ENCODE measurements around the gene RNF26. TPM values are rescaled to one million over a fixed set of nuclear protein-coding genes. Genes with fewer than 3 reads are reported as not detected.

RNF26 gene
- total RNA-seq, 5 donors from 2014 or later (not counting 1 experiment from before 2014, with no cell fraction given) = 18.4 to 21.4 (median 20.3) TPM

- Histone ChIP-seq H3K4me3 (ENCODE audit: control insufficient read depth in 1 of 2, extremely low read depth in 1 of 2, low read length in 1 of 2) (no peak overlapping the region), H3K27ac (ENCODE audit: low read length) (no peak overlapping the region), H3K36me3 (ENCODE audit: control insufficient read depth in 2 of 2, extremely low read depth in 1 of 2, insufficient read depth in 1 of 2, low read length in 1 of 2) (peaks cover 2 to 6% of the 10 kb centered on the region in 2 donors), H3K4me1 (ENCODE audit: control insufficient read depth in 1 of 2, extremely low read depth in 1 of 2, insufficient read depth in 2 of 2, low read length in 2 of 2) (peaks cover 5 to 20% of the 10 kb centered on the region in 2 experiments), H3K9me3 (no peaks in the 10 kb centered on the region), H3K27me3 (replicated peaks in 1 of 2; ENCODE audit: control insufficient read depth in 2 of 2, extremely low read depth in 1 of 2, insufficient read depth in 2 of 2, low read length in 1 of 2) (peaks cover 0 to 2% of the 10 kb centered on the region in 2 experiments)
- 92% methylated on average over 2 of the region's 4 CpGs for WGBS (ENCODE audit: insufficient coverage)
- POLR2A ChIA-PET = interaction anchor here in 1 of 2 donors (0.7 kb wide), 1 partner anchor 18 kb away, joined by 3 read pairs; no protein-coding TSS in a partner anchor
- Mint-ChIP-seq H3K4me1 (peaks cover 19 to 34% (median 27%) of the 10 kb centered on the region in 3 donors), H3K27me3 (peaks cover 10 to 16% of the 10 kb centered on the region in 2 donors), H3K27ac (peak overlapping the region in 1 of 2 donors; percentile 49), H3K36me3 (peaks cover 3% of the 10 kb centered on the region), H3K9me3 (no peaks in the 10 kb centered on the region), H3K4me3 (peak overlapping the region in 2 of 3 donors; percentile 93 to 99)
- CTCF ChIA-PET = no interaction called here
- no peak for DNase-seq
- no peak for ATAC-seq (replicated peaks in 1 of 4)
Measured at GRCh38 chr11:119332111-119332765, 2.1 kb upstream of the RNF26 start.

- Mint-ChIP-seq H3K27ac (peak overlapping the region; percentile 92 to 93), H3K9me3 (no peaks in the 10 kb centered on the region), H3K27me3 (peaks cover 11 to 17% of the 10 kb centered on the region in 2 donors), H3K4me1 (peaks cover 31 to 51% (median 37%) of the 10 kb centered on the region in 3 donors), H3K36me3 (peaks cover 3% of the 10 kb centered on the region), H3K4me3 (peak overlapping the region; percentile 93 to 99 (median 98))
- CTCF ChIA-PET = interaction anchor here in 1 of 2 donors (0.6 kb wide), 1 partner anchor 233 kb away, joined by 3 read pairs; the partner anchor contains the start of gene DPAGT1
- peak overlapping the region; percentile 60 for H3K27ac ChIP-seq (ENCODE audit: low read length)
- peaks cover 4 to 23% of the 10 kb centered on the region in 2 experiments for H3K27me3 ChIP-seq (replicated peaks in 1 of 2; ENCODE audit: control insufficient read depth in 2 of 2, extremely low read depth in 1 of 2, insufficient read depth in 2 of 2, low read length in 1 of 2)
- H3K4me1 ChIP-seq (ENCODE audit: control insufficient read depth in 1 of 2, extremely low read depth in 1 of 2, insufficient read depth in 2 of 2, low read length in 2 of 2) = peaks cover 13 to 46% of the 10 kb centered on the region in 2 experiments
- H3K9me3 ChIP-seq = no peaks in the 10 kb centered on the region
- 88% methylated on average over 15 of the region's 15 CpGs for WGBS (ENCODE audit: insufficient coverage)
- peak overlapping the region; percentile 77 to 95 for H3K4me3 ChIP-seq (ENCODE audit: control insufficient read depth in 1 of 2, extremely low read depth in 1 of 2, low read length in 1 of 2)
- peaks cover 2 to 6% of the 10 kb centered on the region in 2 donors for H3K36me3 ChIP-seq (ENCODE audit: control insufficient read depth in 2 of 2, extremely low read depth in 1 of 2, insufficient read depth in 1 of 2, low read length in 1 of 2)
- POLR2A ChIA-PET = no interaction called here
- ATAC-seq (replicated peaks in 1 of 4) (no peak), DNase-seq (no peak)
Measured at GRCh38 chr11:119335091-119335654, 846 bp downstream of the RNF26 start.

- H3K4me3 Mint-ChIP-seq = peak overlapping the region; percentile 93 to 99 (median 98)
- Histone ChIP-seq H3K4me3 (ENCODE audit: control insufficient read depth in 1 of 2, extremely low read depth in 1 of 2, low read length in 1 of 2) (no peak overlapping the region), H3K4me1 (ENCODE audit: control insufficient read depth in 1 of 2, extremely low read depth in 1 of 2, insufficient read depth in 2 of 2, low read length in 2 of 2) (peaks cover 14 to 53% of the 10 kb centered on the region in 2 experiments), H3K27ac (ENCODE audit: low read length) (no peak overlapping the region), H3K27me3 (replicated peaks in 1 of 2; ENCODE audit: control insufficient read depth in 2 of 2, extremely low read depth in 1 of 2, insufficient read depth in 2 of 2, low read length in 1 of 2) (peaks cover 4 to 30% of the 10 kb centered on the region in 2 experiments), H3K36me3 (ENCODE audit: control insufficient read depth in 2 of 2, extremely low read depth in 1 of 2, insufficient read depth in 1 of 2, low read length in 1 of 2) (peaks cover 2 to 6% of the 10 kb centered on the region in 2 donors), H3K9me3 (no peaks in the 10 kb centered on the region)
- no peak overlapping the region for H3K27ac Mint-ChIP-seq
- ChIA-PET CTCF (interaction anchor here in 1 of 2 donors (0.6 kb wide), 1 partner anchor 234 kb away, joined by 3 read pairs; the partner anchor contains the start of gene DPAGT1), POLR2A (no interaction called here)
- DNase-seq (no peak), ATAC-seq (replicated peaks in 1 of 4) (no peak)
- peaks cover 3% of the 10 kb centered on the region for H3K36me3 Mint-ChIP-seq
- 97% methylated on average over 25 of the region's 30 CpGs for WGBS (ENCODE audit: insufficient coverage)
- peaks cover 7 to 16% of the 10 kb centered on the region in 2 donors for H3K27me3 Mint-ChIP-seq
- H3K9me3 Mint-ChIP-seq = no peaks in the 10 kb centered on the region
- peaks cover 34 to 53% (median 38%) of the 10 kb centered on the region in 3 donors for H3K4me1 Mint-ChIP-seq
Measured at GRCh38 chr11:119335655-119336543, 1.6 kb downstream of the RNF26 start.

GRCh38 chr11:119336744-119337469 lies 2.6 kb downstream of the RNF26 start:
- Histone ChIP-seq H3K27ac (ENCODE audit: low read length) (no peak overlapping the region), H3K9me3 (no peaks in the 10 kb centered on the region), H3K4me1 (ENCODE audit: control insufficient read depth in 1 of 2, extremely low read depth in 1 of 2, insufficient read depth in 2 of 2, low read length in 2 of 2) (peaks cover 14 to 58% of the 10 kb centered on the region in 2 experiments), H3K36me3 (ENCODE audit: control insufficient read depth in 2 of 2, extremely low read depth in 1 of 2, insufficient read depth in 1 of 2, low read length in 1 of 2) (peaks cover 2 to 6% of the 10 kb centered on the region in 2 donors), H3K4me3 (ENCODE audit: control insufficient read depth in 1 of 2, extremely low read depth in 1 of 2, low read length in 1 of 2) (no peak overlapping the region), H3K27me3 (replicated peaks in 1 of 2; ENCODE audit: control insufficient read depth in 2 of 2, extremely low read depth in 1 of 2, insufficient read depth in 2 of 2, low read length in 1 of 2) (peaks cover 6 to 38% of the 10 kb centered on the region in 2 experiments)
- 95% methylated on average over 6 of the region's 9 CpGs for WGBS (ENCODE audit: insufficient coverage)
- DNase-seq = no peak
- Mint-ChIP-seq H3K4me1 (peaks cover 38 to 57% (median 42%) of the 10 kb centered on the region in 3 donors), H3K4me3 (peak overlapping the region; percentile 60 to 93 (median 74)), H3K9me3 (no peaks in the 10 kb centered on the region), H3K27ac (no peak overlapping the region), H3K27me3 (peaks cover 12 to 24% of the 10 kb centered on the region in 2 donors), H3K36me3 (peaks cover 7% of the 10 kb centered on the region)
- POLR2A ChIA-PET = interaction anchor here in 1 of 2 donors (0.6 kb wide), 1 partner anchor 324 kb away, joined by 3 read pairs; no protein-coding TSS in a partner anchor
- ATAC-seq (replicated peaks in 1 of 4) = no peak
- CTCF ChIA-PET = interaction anchor here (0.6 to 2.8 kb wide), 6 partner anchors 10 to 131 kb away, joined by 3 to 10 read pairs (median 4); partner anchors contain the start of genes CBL (in 1 of the 2) and MFRP (in 1 of the 2)

DNA sequence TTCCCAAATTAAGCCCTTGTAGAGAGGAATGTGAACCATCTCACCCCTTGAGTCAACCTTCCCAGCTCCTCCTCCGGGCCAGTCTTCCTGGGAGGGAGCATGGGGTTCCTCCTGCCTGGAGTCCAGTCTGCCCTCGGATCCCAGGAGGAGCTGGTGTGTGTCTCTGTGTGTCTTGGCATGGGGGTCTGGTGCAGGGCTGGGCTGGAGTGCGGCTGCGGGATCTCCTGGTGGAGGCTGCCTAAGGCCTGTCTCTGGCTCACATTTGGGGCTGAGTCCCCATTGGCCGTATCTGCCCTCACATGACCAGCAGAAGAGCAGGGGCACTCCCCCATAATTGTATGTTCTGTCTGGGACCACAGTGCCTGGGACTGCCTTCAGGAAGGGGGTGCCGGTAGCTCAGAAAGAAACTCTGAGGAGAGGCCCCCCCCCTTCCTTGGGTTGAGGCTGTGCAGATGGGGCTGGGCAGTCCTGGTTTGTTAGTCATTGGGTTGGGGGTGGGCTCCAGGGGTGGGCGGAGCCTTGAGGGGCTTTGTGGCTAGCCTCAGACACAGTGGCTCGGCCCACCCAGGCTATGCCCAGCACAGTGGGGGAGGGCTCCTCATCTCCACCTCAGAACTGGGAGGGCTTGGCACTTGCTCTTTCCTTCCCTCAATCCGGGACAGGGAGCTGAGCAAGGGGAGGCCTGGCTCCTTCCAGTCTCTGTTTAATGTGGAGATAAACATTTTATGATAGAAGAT lies 3.4 kb downstream of the RNF26 start:
- H3K4me3 Mint-ChIP-seq = peak overlapping the region in 1 of 3 donors; percentile 93
- Histone ChIP-seq H3K4me3 (ENCODE audit: control insufficient read depth in 1 of 2, extremely low read depth in 1 of 2, low read length in 1 of 2) (no peak overlapping the region), H3K9me3 (no peaks in the 10 kb centered on the region), H3K36me3 (ENCODE audit: control insufficient read depth in 2 of 2, extremely low read depth in 1 of 2, insufficient read depth in 1 of 2, low read length in 1 of 2) (peaks cover 2 to 6% of the 10 kb centered on the region in 2 donors), H3K27ac (ENCODE audit: low read length) (no peak overlapping the region), H3K27me3 (replicated peaks in 1 of 2; ENCODE audit: control insufficient read depth in 2 of 2, extremely low read depth in 1 of 2, insufficient read depth in 2 of 2, low read length in 1 of 2) (peaks cover 6 to 47% of the 10 kb centered on the region in 2 experiments), H3K4me1 (ENCODE audit: control insufficient read depth in 1 of 2, extremely low read depth in 1 of 2, insufficient read depth in 2 of 2, low read length in 2 of 2) (peaks cover 14 to 58% of the 10 kb centered on the region in 2 experiments)
- H3K27me3 Mint-ChIP-seq = peaks cover 12 to 28% of the 10 kb centered on the region in 2 donors
- no peaks in the 10 kb centered on the region for H3K9me3 Mint-ChIP-seq
- ChIA-PET POLR2A (interaction anchor here (0.6 kb wide), 3 partner anchors 16 to 324 kb away, joined by 3 to 11 read pairs (median 8); no protein-coding TSS in a partner anchor), CTCF (interaction anchor here (0.5 to 2.8 kb wide), 28 partner anchors 9 to 1274 kb away, joined by 3 to 11 read pairs (median 4); partner anchors contain the start of genes CBL (in 2 of the 2), C2CD2L (in 1 of the 2), MFRP (in 1 of the 2) and NLRX1 (in 1 of the 2))
- peaks cover 7% of the 10 kb centered on the region for H3K36me3 Mint-ChIP-seq
- ATAC-seq (replicated peaks in 1 of 4) = no peak
- H3K4me1 Mint-ChIP-seq = peaks cover 38 to 55% (median 42%) of the 10 kb centered on the region in 3 donors
- no peak for DNase-seq
- WGBS (ENCODE audit: insufficient coverage) = 100% methylated on average over 1 of the region's 9 CpGs
- H3K27ac Mint-ChIP-seq = no peak overlapping the region

All from T-cell (primary cell).